K562 (cell line): ENCODE measurements around the gene NALF2. TPM values are rescaled to one million over a fixed set of nuclear protein-coding genes. Genes with fewer than 3 reads are reported as not detected.

Source experiments
- ATAC-seq: fragments of 200-7000 bp; cut with Tn5 transposase; 3 replicates; pipeline ENCODE4 v1.9.1; 2020; ENCODE audit warnings: moderate library complexity
- BruUV-seq: library from RNA; stranded (reverse); fragments of 400-500 nt; replicated peaks from 2 replicates; lab custom pipeline; 2021; lab: Mats Ljungman, UMichigan
- CTCF ChIA-PET: fragments of 300-600 bp; formaldehyde crosslinking; extraction: SDS; loops from one replicate; lab custom pipeline; 2021; ENCODE audit warnings: low intra/inter-chr PET ratio; lab: Yijun Ruan, JAX
- POLR2A ChIA-PET: fragments of 300-600, 350-650 bp; sonication (Branson Sonifier 250); formaldehyde crosslinking; extraction: SDS; loops from one replicate; lab custom pipeline; 2021; ENCODE audit warnings: antibody characterized with exemption, inconsistent platforms; lab: Yijun Ruan, JAX
- DNase-seq, 4 experiments: peaks; one replicate each; pipeline versions ENCODE4 v3.0.0 to v3.0.0-alpha.2; 2011 to 2018; ENCODE audit warnings: low spot score in 3 of 4, mixed read lengths in 3 of 4; ENCODE audit errors: extremely low read depth in 1 of 4
- FAIRE-seq: peaks from 2 replicates; lab custom pipeline; 2011; peaks lifted over from hg19 to GRCh38; lab: Jason Lieb, UNC
- H2AFZ ChIP-seq: 2 replicates; pipeline ENCODE4 v1.6.0; 2011; ENCODE audit warnings: low read depth, low read length, control low read depth, inconsistent platforms
- H3K27ac ChIP-seq: fragments of 200-600 bp; 3 replicates; pipeline ENCODE4 v1.8.0; 2011; ENCODE audit warnings: low read depth, mild to moderate bottlenecking, control low read depth, inconsistent platforms, low read length, moderate library complexity, mixed read lengths; ENCODE audit errors: extremely low read depth
- H3K27me3 ChIP-seq, 2 experiments: fragments of 300-600 bp in 1 of 2; 2 replicates in 1 of 2; 3 replicates in 1 of 2; pipeline versions ENCODE4 v1.6.0 to v1.8.0; 2011; ENCODE audit warnings: inconsistent platforms in 2 of 2, low read length in 2 of 2, mild to moderate bottlenecking in 1 of 2, mixed read lengths in 1 of 2, moderate library complexity in 1 of 2; ENCODE audit not compliant: control insufficient read depth in 2 of 2, insufficient read depth in 2 of 2
- H3K36me3 ChIP-seq: fragments of 300-600 bp; 3 replicates; pipeline ENCODE4 v1.8.0; 2011; ENCODE audit warnings: mild to moderate bottlenecking, low read length, inconsistent platforms; ENCODE audit not compliant: control insufficient read depth, insufficient read depth
- H3K4me1 ChIP-seq, 2 experiments: fragments of 200-600 bp in 1 of 2; replicated peaks in 1 of 2; 2 replicates in 1 of 2; 3 replicates in 1 of 2; pipeline versions ENCODE4 v1.5.1 to v1.8.0; 2011; ENCODE audit warnings: inconsistent platforms in 2 of 2, low read length in 2 of 2, mild to moderate bottlenecking in 1 of 2, mixed read lengths in 1 of 2, moderate library complexity in 1 of 2; ENCODE audit not compliant: control insufficient read depth in 2 of 2, insufficient read depth in 2 of 2
- H3K4me2 ChIP-seq: 2 replicates; pipeline ENCODE4 v1.6.1; 2011; ENCODE audit warnings: low read length, control low read depth, inconsistent platforms, mixed read lengths; ENCODE audit not compliant: insufficient read depth
- H3K4me3 ChIP-seq: fragments of 200-600 bp; sonication (generic), shearing (Covaris generic); 2 replicates; pipeline ENCODE4 v1.5.1; 2016; ENCODE audit warnings: control low read depth, inconsistent platforms
- H3K79me2 ChIP-seq: fragments of 200-600 bp; 3 replicates; pipeline ENCODE4 v1.8.0; 2011; ENCODE audit warnings: low read length, inconsistent platforms; ENCODE audit not compliant: control insufficient read depth, insufficient read depth
- H3K9ac ChIP-seq, 2 experiments: 2 replicates each; pipeline versions ENCODE4 v1.6.0 to v1.6.1; 2011; ENCODE audit warnings: low read depth in 2 of 2, low read length in 2 of 2, control low read depth in 1 of 2, inconsistent platforms in 1 of 2, mild to moderate bottlenecking in 1 of 2, mixed read lengths in 1 of 2; ENCODE audit not compliant: insufficient read depth in 1 of 2
- H3K9me1 ChIP-seq: one replicate; pipeline ENCODE4 v1.6.0; 2011; ENCODE audit warnings: inconsistent platforms, mild to moderate bottlenecking, low read length, moderate library complexity; ENCODE audit not compliant: control insufficient read depth, insufficient read depth
- H3K9me3 ChIP-seq: replicated peaks from 2 replicates; pipeline ENCODE4 v1.5.1; 2011; ENCODE audit warnings: low read depth, low read length, inconsistent platforms; ENCODE audit not compliant: control insufficient read depth, insufficient read depth
- H4K20me1 ChIP-seq: replicated peaks from 2 replicates; pipeline ENCODE4 v1.6.1; 2011; ENCODE audit warnings: low read length, inconsistent platforms, mixed read lengths; ENCODE audit not compliant: control insufficient read depth, insufficient read depth
- CGGBP1 ChIP-seq: fragments of 250-450 bp; sonication (Bioruptor Pico); IDR thresholded peaks from 2 replicates; pipeline ENCODE4 v1.9.0; 2021; ENCODE audit warnings: mild to moderate bottlenecking
- E2F6 ChIP-seq, 2 experiments: IDR thresholded peaks; 2 replicates each; pipeline ENCODE4 v1.6.1; 2011; ENCODE audit warnings: borderline replicate concordance in 1 of 2, control low read depth in 1 of 2, low read depth in 1 of 2, low read length in 1 of 2, mild to moderate bottlenecking in 1 of 2, mixed read lengths in 1 of 2, moderate library complexity in 1 of 2; ENCODE audit not compliant: insufficient read depth in 1 of 2, insufficient read length in 1 of 2, poor library complexity in 1 of 2, severe bottlenecking in 1 of 2; ENCODE audit errors: extremely low read depth in 1 of 2
- FOXM1 ChIP-seq, 2 experiments: fragments of 450-650 bp in 1 of 2; sonication (generic) in 1 of 2; formaldehyde crosslinking in 1 of 2; IDR thresholded peaks; 2 replicates each; pipeline versions ENCODE4 v1.6.1 to v1.9.0; 2017 to 2022; ENCODE audit warnings: low read depth in 2 of 2, mild to moderate bottlenecking in 2 of 2, missing genetic modification reagents in 1 of 2, moderate library complexity in 1 of 2
- FOXP1 ChIP-seq: sonication (generic); formaldehyde crosslinking; IDR thresholded peaks from 2 replicates; pipeline ENCODE4 v1.8.0; 2022; ENCODE audit warnings: mild to moderate bottlenecking, missing genetic modification reagents
- HDAC3 ChIP-seq: fragments of 450-650 bp; IDR thresholded peaks from 2 replicates; pipeline ENCODE4 v1.6.1; 2018; ENCODE audit warnings: borderline replicate concordance, mild to moderate bottlenecking, moderate library complexity; ENCODE audit not compliant: partially characterized antibody
- HINFP ChIP-seq: fragments of 450-650 bp; conservative IDR thresholded peaks from 2 replicates; pipeline ENCODE4 v1.6.1; 2016; ENCODE audit warnings: missing genetic modification characterization, low read depth, mild to moderate bottlenecking, control low read depth, missing compliant biosample characterization
- IFI16 ChIP-seq: fragments of 250-450 bp; sonication (Bioruptor Pico); IDR thresholded peaks from 2 replicates; pipeline ENCODE4 v2.1.2; 2022; ENCODE audit warnings: mild to moderate bottlenecking, inconsistent platforms
- MXI1 ChIP-seq: IDR thresholded peaks from 2 replicates; pipeline ENCODE4 v1.6.1; 2011; ENCODE audit warnings: low read depth, mild to moderate bottlenecking, improper control_type of control experiment, low read length
- NBN ChIP-seq: fragments of 450-650 bp; IDR thresholded peaks from 2 replicates; pipeline ENCODE4 v1.6.1; 2016; ENCODE audit warnings: low read depth, mild to moderate bottlenecking
- NFXL1 ChIP-seq: fragments of 450-650 bp; formaldehyde crosslinking; IDR thresholded peaks from 2 replicates; pipeline ENCODE4 v1.4.0; 2021; ENCODE audit warnings: mild to moderate bottlenecking
- TEAD1 ChIP-seq, 2 experiments: fragments of 450-650 bp in 1 of 2; sonication (generic) in 1 of 2; formaldehyde crosslinking; IDR thresholded peaks; 2 replicates each; pipeline versions ENCODE4 v1.4.0 to v1.8.0; 2020 to 2022; ENCODE audit warnings: mild to moderate bottlenecking in 2 of 2, missing genetic modification reagents in 1 of 2
- ZBTB7A ChIP-seq: IDR thresholded peaks from 2 replicates; pipeline ENCODE4 v1.6.1; 2011; ENCODE audit warnings: low read depth, mild to moderate bottlenecking, low read length, moderate library complexity, borderline replicate concordance; ENCODE audit not compliant: control insufficient read depth
- ZNF77 ChIP-seq: fragments of 250-450 bp; sonication (Bioruptor Pico); IDR thresholded peaks from 2 replicates; pipeline ENCODE4 v1.5.0; 2020
- WGBS: fragments of 100-300 bp; shearing (Covaris generic); methylation state at CpG from one replicate; pipeline ENCODE4 v1.1.6; 2016; ENCODE audit warnings: low coverage, mixed read lengths; ENCODE audit not compliant: insufficient coverage; ENCODE audit errors: missing lambda C conversion rate; 5-methylcytosine and 5-hydroxymethylcytosine counted together
- in situ Hi-C: fragments of 300-500 bp; cut with MboI; formaldehyde crosslinking; loops from 4 replicates; pipeline ENCODE4 v1.15.0; 2018; ENCODE audit warnings: inconsistent platforms, mixed read lengths
- intact Hi-C: fragments of 100-400 bp; cut with micrococcal nuclease; formaldehyde crosslinking; loops from 2 replicates; pipeline ENCODE4 v1.14.2; 2022
- polyA plus RNA-seq, 8 experiments: library from polyadenylated mRNA; depleted of rRNA in 4 of 8; stranded (reverse) in 5 of 8; unstranded in 3 of 8; fragments of >200 nt; fragmentation: Nextera tagmentation in 2 of 8; fragmentation: Illumina TruSeq in 1 of 8; extraction: Ambion mirVana in 2 of 8; extraction: Trizol in 1 of 8; gene quantifications; 2 replicates each; pipeline versions ENCODE4 v1.2.1 to v1.2.3, GENCODE V29; 2011 to 2014; ENCODE audit warnings: inconsistent platforms in 1 of 8, missing spikeins in 1 of 8
- total RNA-seq, 7 experiments: library from RNA; depleted of rRNA in 6 of 7; stranded (reverse); fragments of >200 nt in 6 of 7; fragmentation: Illumina TruSeq in 2 of 7; extraction: Trizol in 2 of 7; gene quantifications; 2 replicates each; pipeline versions ENCODE4 v1.2.1 to v1.2.3, GENCODE V29; 2011 to 2021; ENCODE audit warnings: low replicate concordance in 1 of 7
- TF ChIP-seq, protein P1 (sequence below): fragments of 250-450 bp; sonication (Bioruptor Pico); IDR thresholded peaks from 2 replicates; pipeline ENCODE4 v1.4.0; 2020

Gene NALF2
- total and polyA plus RNA-seq, 9 of the 15 experiments (the other 6 are each of a cell fraction or from before 2014, with no cell fraction given), result not detected

- no peak for TF ChIP-seq E2F6 (IDR thresholded peaks at IDR 0.05; ENCODE audit: borderline replicate concordance in 1 of 2, extremely low read depth in 1 of 2, insufficient read depth in 1 of 2, insufficient read length in 1 of 2, low read depth in 1 of 2, low read length in 1 of 2, poor library complexity in 1 of 2, severe bottlenecking in 1 of 2)
These were observed at the start of gene NALF2 (continued) for GRCh38 chrX:69503782-69504625.

DNA sequence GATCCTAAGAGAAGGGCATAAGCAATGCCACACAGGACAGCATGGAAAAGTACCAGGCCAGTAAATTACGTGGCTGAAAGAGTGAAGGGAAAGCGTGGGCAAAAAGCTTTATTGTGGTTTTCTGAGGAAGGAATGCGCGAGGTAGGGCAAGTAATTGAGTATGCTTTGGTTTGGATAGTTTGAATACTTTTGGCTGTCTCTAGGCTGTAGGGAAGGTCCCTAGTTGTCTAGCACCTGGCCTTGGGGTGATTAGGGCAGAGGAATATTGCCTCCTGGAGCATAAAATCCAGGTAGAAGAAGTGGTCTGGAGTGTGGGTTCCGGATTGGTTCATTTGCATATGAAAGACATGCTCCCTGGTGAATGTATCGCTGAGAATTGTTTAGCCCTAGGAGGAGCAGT, 46.4 kb upstream of the NALF2 start:
- H4K20me1 ChIP-seq, result no peaks in the 10 kb centered on the region
- no peaks in the 10 kb centered on the region for H3K36me3 ChIP-seq
- 3% methylated on average over 6 of the region's 6 CpGs for WGBS
- no peak overlapping the region for H2AFZ ChIP-seq
- BruUV-seq, result no TSS peak
- no peak overlapping the region for H3K4me2 ChIP-seq
- no peaks in the 10 kb centered on the region for H3K9me1 ChIP-seq
- FAIRE-seq (no peak), DNase-seq (no peak), ATAC-seq (no peak)
- no peaks in the 10 kb centered on the region for H3K9me3 ChIP-seq
- in situ Hi-C loops, result no loop called here
- no peaks in the 10 kb centered on the region for H3K27me3 ChIP-seq
- H3K9ac ChIP-seq, result no peak overlapping the region
- no peak overlapping the region for H3K4me3 ChIP-seq
- ChIA-PET CTCF (no interaction called here), POLR2A (no interaction called here)
- intact Hi-C loops, result no loop called here
- no peaks in the 10 kb centered on the region for H3K79me2 ChIP-seq
- TF ChIP-seq ZNF77 (CRISPR knock-in tag) (no peak), TEAD1 (CRISPR knock-in tag; IDR thresholded peaks at IDR 0.05) (no peak), HDAC3 (no peak), FOXM1 (IDR thresholded peaks at IDR 0.05; ENCODE audit: low read depth) (no peak), FOXM1 (CRISPR knock-in tag; IDR thresholded peaks at IDR 0.05; ENCODE audit: low read depth) (no peak), HINFP (tag) (no peak), MXI1 (no peak), CGGBP1 (CRISPR knock-in tag) (no peak), NBN (no peak), FOXP1 (CRISPR knock-in tag) (no peak), ZBTB7A (no peak), NFXL1 (CRISPR knock-in tag) (no peak), IFI16 (CRISPR knock-in tag) (no peak)
- TF ChIP-seq, protein P1, sequence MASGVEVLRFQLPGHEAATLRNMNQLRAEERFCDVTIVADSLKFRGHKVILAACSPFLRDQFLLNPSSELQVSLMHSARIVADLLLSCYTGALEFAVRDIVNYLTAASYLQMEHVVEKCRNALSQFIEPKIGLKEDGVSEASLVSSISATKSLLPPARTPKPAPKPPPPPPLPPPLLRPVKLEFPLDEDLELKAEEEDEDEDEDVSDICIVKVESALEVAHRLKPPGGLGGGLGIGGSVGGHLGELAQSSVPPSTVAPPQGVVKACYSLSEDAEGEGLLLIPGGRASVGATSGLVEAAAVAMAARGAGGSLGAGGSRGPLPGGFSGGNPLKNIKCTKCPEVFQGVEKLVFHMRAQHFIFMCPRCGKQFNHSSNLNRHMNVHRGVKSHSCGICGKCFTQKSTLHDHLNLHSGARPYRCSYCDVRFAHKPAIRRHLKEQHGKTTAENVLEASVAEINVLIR (CRISPR knock-in tag), result no peak
- H3K27ac ChIP-seq, result no peak overlapping the region
- H3K4me1 ChIP-seq, result no peaks in the 10 kb centered on the region
